AG09309 (cell line): Measurements from ENCODE around the gene ARSD.
"Not testable (repeated sequence)": the region's sequence is repeated elsewhere in the genome, so short reads cannot be mapped to it uniquely, and the experiment has no call there.

Experiments used
- DNase-seq: peaks from one replicate; pipeline ENCODE4 v3.0.0-alpha.2; 2010; ENCODE audit warnings: low read depth
- H3K4me3 ChIP-seq: 2 replicates; pipeline ENCODE4 v1.5.1; 2011; ENCODE audit warnings: mild to moderate bottlenecking, low read depth, low read length, moderate library complexity; ENCODE audit not compliant: control insufficient read depth
- TF ChIP-seq, protein P1 (sequence below): IDR thresholded peaks from 2 replicates; pipeline ENCODE4 v1.5.1; 2011; ENCODE audit warnings: mild to moderate bottlenecking, low read depth, low read length, inconsistent platforms; ENCODE audit not compliant: insufficient read depth, control insufficient read depth; ENCODE audit errors: missing control alignments

Gene ARSD

DNA sequence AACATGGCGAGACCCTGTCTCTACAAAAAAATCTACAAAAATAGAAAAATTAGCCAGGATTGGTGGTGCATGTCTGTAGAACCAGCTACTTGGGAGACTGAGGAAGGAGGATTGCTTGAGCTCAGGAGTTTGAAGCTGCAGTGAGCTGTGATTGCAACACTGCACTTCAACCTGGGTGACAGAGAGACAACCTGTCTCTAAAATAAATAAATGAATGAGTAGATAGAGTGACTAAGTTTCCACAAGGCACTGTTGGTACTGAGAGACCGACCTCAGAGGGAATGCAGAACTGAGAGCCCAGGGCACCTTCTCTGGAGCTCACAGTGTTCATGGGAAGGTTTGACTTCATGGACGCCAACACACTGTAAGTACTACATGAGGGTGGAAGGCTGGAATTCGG lies 26.7 kb upstream of the ARSD start:
- no peak overlapping the region for H3K4me3 ChIP-seq
- DNase-seq: no peak
- TF ChIP-seq, protein P1, sequence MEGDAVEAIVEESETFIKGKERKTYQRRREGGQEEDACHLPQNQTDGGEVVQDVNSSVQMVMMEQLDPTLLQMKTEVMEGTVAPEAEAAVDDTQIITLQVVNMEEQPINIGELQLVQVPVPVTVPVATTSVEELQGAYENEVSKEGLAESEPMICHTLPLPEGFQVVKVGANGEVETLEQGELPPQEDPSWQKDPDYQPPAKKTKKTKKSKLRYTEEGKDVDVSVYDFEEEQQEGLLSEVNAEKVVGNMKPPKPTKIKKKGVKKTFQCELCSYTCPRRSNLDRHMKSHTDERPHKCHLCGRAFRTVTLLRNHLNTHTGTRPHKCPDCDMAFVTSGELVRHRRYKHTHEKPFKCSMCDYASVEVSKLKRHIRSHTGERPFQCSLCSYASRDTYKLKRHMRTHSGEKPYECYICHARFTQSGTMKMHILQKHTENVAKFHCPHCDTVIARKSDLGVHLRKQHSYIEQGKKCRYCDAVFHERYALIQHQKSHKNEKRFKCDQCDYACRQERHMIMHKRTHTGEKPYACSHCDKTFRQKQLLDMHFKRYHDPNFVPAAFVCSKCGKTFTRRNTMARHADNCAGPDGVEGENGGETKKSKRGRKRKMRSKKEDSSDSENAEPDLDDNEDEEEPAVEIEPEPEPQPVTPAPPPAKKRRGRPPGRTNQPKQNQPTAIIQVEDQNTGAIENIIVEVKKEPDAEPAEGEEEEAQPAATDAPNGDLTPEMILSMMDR: no peak

DNA sequence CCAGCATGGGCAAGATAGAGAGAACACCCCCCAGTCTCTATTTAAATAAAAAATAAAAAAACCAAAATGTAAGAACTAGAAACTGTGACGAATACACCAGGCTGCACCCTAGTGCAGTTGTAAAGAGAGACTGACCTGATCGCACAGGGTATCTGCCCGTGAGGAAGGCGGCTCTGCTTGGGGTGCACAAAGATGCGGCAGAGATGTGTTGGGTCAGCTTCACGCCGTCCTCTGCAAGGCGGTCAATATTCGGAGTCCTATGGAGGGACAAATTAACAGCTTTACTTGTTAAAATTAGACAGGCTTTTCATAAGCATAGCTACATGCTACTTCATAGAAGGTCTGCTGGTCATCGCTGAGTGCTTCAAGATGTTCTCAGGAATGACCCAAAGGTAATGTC lies 26.1 kb upstream of the ARSD start:
- TF ChIP-seq, protein P1: no peak
- no peak overlapping the region for H3K4me3 ChIP-seq
- DNase-seq: no peak

DNA sequence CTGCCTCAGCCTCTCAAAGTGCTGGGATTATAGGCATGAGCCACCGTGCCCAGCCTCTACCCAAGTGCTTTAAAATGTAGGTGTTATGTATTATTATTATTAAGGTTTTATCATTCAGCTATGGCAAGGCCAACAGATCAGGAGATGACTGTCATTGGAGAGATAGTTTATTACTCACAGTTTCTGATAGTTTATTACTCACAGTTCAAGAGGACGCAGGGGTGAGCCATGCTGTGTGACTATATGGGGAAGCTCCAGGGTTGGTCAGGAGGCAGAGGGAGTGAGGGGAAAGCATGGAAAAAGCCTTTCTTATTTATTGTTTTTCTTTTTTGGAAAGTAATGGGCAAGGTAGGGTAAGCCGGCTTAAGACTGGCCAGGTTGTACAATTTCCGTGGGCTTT lies 25.4 kb upstream of the ARSD start:
- no peak overlapping the region for H3K4me3 ChIP-seq
- DNase-seq: no peak
- TF ChIP-seq, protein P1: no peak

DNA sequence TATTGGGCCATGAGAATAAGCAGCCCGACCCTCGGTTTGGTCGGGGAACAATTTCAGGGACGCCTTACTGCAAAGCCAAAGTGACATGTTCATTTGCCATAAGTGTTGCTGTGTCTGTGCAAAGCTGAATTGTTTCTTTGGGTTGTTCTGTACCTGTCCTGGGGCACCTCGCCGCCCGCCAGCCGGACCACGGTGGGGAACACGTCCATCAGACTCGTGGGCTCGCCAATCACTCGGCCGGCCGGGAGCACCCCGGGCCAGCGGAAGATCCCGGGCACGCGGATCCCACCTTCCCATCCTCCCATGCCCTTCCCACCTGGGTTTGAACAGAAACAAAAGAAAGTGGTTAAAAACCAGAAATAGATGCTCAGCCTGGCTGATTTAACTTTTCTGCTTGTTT lies 8.8 kb upstream of the ARSD start:
- not testable (repeated sequence) for DNase-seq, H3K4me3 ChIP-seq

DNA sequence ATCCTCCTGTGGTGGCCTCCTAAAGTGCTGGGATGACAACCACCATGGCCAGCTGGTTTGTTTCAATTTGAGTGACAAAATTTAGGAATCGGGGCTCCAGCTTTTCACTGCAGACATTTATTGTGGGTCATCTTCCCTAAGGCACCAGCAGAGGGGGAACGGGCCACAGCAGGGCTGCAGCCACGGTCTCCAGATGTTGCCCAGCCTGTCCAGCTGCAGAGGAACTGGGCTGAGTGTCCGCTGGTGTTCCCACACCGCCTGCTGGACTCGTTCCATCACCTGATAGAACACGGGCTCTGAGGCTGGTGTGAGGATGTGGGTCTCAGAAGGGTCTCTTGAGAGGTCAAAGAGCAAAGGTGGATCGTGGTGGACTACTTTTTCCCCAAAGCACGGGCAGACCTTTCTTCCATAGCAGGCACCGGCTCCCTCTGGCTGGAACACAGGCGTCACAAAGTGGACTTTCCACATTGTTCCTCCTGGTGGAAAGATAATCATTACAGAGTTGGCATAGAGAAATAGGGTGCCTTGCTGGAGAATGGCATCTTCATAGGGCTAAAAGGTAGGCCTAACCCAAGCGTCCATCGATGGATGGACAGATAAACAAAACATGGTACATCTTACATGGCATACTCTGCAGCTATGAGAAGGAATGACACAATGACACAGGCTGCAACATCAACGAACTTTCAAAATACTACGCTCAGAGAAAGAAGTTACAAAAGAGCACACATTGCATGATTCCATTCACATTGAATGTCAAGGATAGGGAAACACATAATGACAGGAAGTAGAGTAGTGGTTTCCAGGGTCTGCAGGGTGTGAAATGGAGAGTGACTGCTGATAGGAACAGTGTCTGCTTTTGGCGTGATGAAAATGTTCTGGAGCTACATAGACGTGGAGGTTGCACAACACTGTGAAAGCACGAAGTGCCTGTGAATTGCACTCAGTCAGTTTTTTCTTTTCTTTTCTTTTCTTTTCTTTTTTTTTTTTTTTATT lies 5.9 kb upstream of the ARSD start:
- TF ChIP-seq, protein P1: no peak
- DNase-seq: no peak
- H3K4me3 ChIP-seq: no peak overlapping the region

DNA sequence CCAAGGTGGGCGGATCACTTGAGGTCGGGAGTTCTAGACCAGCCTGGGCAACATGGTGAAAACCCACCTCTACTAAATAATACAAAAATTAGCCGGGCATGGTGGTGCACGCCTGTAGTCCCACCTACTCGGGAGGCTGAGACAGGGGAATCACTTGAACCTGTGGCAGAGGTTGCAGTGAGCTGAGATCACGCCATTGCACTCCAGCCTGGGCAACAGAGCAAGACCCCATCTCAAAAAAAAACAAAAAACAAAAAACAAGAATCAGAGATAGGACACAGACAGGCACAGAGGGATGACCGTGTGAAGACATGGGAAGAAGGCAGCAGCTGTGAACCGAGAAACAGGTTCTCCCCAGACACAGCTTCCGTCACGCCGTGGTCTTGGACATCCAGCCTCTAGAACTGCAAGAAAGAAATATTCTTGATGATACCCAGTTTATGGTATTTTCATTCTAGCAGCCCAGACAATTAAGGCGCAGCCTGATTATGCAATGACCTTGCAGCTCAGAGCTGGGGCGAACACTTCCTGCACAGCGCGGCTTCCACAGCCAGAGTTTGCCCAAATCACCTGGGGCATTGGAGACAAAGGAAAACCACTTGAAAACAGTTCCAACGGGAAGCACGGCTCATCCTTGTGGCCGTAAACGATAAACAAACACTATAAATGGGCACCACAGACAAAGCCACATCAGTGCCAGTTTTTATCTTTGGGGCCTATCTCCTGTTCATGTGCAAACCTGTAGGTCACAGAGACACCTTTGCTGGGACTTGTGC lies 4.2 kb upstream of the ARSD start:
- H3K4me3 ChIP-seq: no peak overlapping the region
- no peak for DNase-seq
- TF ChIP-seq, protein P1: no peak

DNA sequence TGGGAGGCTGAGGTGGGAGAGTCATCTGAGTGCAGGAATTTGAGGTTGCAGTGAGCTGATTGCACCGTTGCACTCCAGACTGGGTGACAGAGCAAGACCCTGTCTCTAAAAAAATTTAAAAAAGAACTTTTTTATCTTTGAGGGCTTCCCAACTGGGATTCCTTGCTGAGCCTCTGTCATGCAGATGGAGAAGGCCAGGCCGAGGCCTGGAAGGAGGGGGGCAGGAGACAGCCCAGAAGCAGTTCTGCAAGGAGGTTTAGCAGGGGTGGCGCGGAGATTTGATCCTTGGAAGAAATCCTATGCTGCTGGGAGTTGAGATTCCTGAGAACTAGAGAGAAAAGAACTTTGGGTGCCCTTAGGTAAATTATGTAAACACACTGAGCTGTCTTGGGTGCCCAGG lies 2.5 kb upstream of the ARSD start:
- TF ChIP-seq, protein P1: no peak
- H3K4me3 ChIP-seq: no peak overlapping the region
- no peak for DNase-seq
